Measurements from ENCODE around the gene RFX5. TPM values are rescaled to one million over a fixed set of nuclear protein-coding genes. Genes with fewer than 3 reads are reported as not detected.

The RFX5 gene
- total and polyA plus RNA-seq, 9 of the 15 experiments (the other 6 are each of a cell fraction or from before 2014, with no cell fraction given): 3.8 to 48.2 (median 32.2) TPM

GRCh38 chr1:151311589-151312331, 35.3 kb downstream of the RFX5 start (continued):
- no peak for TF ChIP-seq ESRRB (CRISPR knock-in tag; IDR thresholded peaks at IDR 0.05; ENCODE audit: borderline replicate concordance)
- no peak for TF ChIP-seq SMARCB1 (IDR thresholded peaks at IDR 0.05; ENCODE audit: insufficient read length, low read depth)
- peak; percentile 81 for TF ChIP-seq MGA (IDR thresholded peaks at IDR 0.05)
- TF ChIP-seq ZNF76 (CRISPR knock-in tag; IDR thresholded peaks at IDR 0.05; ENCODE audit: borderline replicate concordance): no peak
- TF ChIP-seq TRIM28 (IDR thresholded peaks at IDR 0.05): 0 out of 2 replicates have a peak, but pooled peaks have one; percentile 27
- TF ChIP-seq CUX1 (CRISPR knock-in tag; IDR thresholded peaks at IDR 0.05): no peak; the same call in 1 of the 2 replicates
- peak in 1 of 2 experiments; percentile 80; a peak in 1 of 3 replicates for TF ChIP-seq CBX3 (IDR thresholded peaks at IDR 0.05; ENCODE audit: borderline replicate concordance in 1 of 2, low read length in 2 of 2)
- TF ChIP-seq MCM7 (IDR thresholded peaks at IDR 0.05): no peak
- no peak for TF ChIP-seq MCM5 (IDR thresholded peaks at IDR 0.05; ENCODE audit: low read depth)

Measured in K562 (cell line).